GM18507 (cell line): ENCODE results near the gene FGL2.
"Not testable (repeated sequence)": the region's sequence is repeated elsewhere in the genome, so short reads cannot be mapped to it uniquely, and the experiment has no call there.

Experiments used
- DNase-seq: peaks from one replicate; pipeline ENCODE4 v3.0.0; 2011; ENCODE audit warnings: low read depth; ENCODE audit not compliant: insufficient read length; ENCODE audit errors: extremely low spot score
- FAIRE-seq: peaks from 2 replicates; lab custom pipeline; 2011; peaks lifted over from hg19 to GRCh38; lab: Jason Lieb, UNC

Gene FGL2, protein sequence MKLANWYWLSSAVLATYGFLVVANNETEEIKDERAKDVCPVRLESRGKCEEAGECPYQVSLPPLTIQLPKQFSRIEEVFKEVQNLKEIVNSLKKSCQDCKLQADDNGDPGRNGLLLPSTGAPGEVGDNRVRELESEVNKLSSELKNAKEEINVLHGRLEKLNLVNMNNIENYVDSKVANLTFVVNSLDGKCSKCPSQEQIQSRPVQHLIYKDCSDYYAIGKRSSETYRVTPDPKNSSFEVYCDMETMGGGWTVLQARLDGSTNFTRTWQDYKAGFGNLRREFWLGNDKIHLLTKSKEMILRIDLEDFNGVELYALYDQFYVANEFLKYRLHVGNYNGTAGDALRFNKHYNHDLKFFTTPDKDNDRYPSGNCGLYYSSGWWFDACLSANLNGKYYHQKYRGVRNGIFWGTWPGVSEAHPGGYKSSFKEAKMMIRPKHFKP

DNA sequence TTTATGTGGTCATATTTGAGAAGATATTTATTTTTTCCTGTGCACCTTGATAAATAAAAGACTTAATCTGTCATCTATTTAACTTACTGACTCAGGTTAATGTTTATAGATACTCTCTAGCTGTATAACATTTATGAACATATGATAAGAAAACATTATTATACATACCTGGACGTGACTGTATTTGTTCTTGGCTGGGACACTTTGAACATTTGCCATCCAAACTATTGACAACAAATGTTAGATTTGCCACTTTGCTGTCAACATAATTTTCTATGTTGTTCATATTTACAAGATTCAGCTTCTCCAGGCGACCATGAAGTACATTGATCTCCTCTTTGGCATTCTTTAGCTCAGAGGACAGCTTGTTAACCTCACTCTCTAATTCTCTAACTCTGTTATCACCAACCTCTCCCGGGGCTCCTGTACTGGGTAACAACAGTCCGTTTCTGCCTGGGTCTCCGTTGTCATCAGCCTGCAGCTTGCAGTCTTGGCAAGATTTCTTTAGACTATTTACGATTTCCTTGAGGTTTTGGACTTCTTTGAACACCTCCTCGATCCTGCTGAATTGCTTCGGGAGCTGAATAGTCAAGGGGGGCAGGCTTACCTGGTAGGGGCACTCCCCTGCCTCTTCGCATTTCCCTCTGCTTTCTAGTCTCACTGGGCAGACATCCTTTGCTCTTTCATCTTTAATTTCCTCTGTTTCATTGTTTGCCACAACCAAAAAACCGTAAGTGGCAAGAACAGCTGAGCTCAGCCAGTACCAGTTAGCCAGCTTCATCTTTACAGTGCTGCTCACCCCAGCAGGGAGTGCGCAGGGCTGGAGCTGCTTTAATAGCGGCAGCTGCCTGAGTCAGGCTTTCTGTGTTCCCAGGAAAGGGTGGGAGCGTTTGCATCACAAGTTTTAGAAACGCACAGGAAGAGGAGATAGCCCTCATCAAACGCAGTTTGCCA, at the start of gene FGL2:
FGL2 (minus strand) TSS at position 807 of the 954 bp plus-strand sequence; CDS start at position 781, 26 bp downstream.
- DNase-seq (no peak), FAIRE-seq (peak; percentile 78)

DNA sequence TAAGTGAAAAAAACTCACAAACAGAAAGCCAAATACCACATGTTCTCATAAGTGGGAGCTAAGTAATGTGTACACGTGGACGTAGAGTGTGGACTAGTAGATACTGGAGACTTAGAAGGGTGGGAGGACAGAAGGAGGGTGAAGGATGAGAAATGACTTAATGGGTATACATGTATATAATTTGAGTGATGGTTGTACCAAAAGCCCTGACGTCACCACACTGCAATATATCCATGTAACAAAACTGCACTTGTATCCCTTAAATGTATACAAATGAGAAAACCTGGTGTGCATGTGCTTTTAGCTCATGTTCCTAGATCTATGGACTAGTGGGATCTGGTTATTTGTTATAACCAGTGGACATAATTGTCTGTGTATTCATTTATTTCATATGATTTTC, 48.5 kb upstream of the FGL2 start:
- FAIRE-seq (no peak), DNase-seq (no peak)

- DNase-seq (peak; percentile 37), FAIRE-seq (peak; percentile 90)
Measured at GRCh38 chr7:77247206-77247850, 47.7 kb upstream of the FGL2 start.

DNA sequence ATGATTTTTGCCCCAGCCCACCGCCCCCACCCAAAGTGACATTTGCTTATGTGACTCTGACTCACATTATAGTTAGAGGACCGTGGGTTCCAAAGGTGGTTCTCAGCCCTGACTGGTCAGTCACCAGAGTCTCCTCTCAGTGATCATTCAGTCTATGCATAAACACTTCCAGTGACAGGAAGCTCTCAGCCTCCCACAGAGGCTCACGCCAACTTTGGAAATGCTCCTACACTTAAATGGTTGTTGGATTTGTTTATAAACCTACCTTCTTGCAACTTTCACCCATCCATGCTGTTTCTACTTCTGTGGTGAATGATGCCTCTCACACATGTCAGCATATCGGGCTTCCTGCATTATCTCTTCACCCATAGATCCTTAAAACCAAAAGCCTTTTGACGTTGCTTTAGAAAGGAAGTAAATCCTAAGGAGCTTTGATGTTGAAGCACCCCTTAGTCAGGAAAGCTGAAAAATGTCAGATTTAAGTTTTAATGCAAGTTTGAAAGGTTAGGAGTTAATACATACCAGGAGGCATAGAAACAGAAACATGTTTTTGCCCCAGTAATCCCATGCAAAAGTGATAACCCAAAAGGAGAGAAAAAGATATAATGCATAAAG, 46.5 kb upstream of the FGL2 start:
- DNase-seq (no peak), FAIRE-seq (peak; percentile 33)

- DNase-seq (no peak), FAIRE-seq (peak; percentile 52)
Measured at GRCh38 chr7:77245015-77245755, 45.6 kb upstream of the FGL2 start.

GRCh38 chr7:77244222-77244934, 44.8 kb upstream of the FGL2 start:
- no peak for FAIRE-seq
- no peak for DNase-seq

DNA sequence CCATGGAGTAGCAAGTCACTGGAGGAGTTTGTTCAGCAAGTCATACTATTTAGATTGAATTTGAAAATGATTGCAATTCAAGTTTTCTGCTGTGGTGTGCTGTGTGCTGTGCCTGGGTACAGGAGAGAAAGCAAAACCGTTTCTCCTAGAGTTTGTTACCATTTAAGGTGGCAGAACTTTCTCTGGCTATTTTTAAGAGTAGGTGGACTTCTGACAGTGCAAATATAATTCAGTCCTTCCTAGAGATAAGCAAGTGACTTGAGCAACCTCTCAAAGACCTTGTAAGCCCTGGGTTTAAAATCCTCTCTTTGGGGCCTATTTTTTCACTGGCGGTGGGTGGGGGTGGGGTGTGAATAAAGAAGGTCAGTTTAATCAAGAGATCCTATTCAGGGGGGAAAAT, 42.9 kb upstream of the FGL2 start:
- no peak for DNase-seq

DNA sequence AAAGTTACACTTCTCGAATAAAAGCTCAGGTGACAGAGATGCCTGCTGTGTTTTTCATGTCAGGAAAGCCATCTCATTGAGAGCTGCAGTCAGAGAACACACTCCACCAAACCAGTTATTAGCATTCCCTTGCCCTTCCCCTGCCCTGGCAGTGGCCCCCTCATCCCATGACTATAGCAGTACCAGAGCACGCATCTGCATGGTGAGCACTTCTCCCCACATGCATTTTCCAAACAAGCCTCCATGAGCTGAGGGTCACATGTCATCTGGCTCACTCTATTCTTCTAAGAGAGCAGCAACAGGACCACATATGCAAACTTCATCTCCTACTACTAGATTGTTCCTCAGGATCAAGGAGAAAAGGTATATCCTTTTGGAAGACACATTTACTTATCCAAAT, 42.4 kb upstream of the FGL2 start:
- FAIRE-seq: no peak
- DNase-seq: no peak

More for the DNA sequence above, 42.9 kb upstream of the FGL2 start:
- no peak for FAIRE-seq

DNA sequence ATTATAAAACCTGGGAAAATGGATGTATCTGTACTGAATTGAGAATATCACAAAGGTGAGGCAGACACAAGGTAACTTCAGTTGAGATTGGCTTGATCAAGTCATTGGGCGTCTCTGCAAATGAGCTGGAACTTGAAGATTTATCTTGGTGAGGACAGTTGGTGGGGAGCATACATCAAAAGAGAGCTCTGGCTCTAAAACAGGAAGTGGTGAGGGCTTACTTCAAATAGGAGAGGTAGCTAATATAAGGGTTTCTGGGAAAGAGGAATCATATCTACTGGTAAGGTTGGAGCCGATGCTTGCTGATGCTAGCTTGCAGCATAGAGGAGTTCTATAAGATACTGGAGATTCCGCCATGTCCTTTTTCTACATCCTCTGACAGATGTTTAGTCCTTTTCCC, 39.9 kb upstream of the FGL2 start:
- FAIRE-seq (no peak), DNase-seq (no peak)

GRCh38 chr7:77238703-77239136, 39.1 kb upstream of the FGL2 start:
- no peak for FAIRE-seq

DNA sequence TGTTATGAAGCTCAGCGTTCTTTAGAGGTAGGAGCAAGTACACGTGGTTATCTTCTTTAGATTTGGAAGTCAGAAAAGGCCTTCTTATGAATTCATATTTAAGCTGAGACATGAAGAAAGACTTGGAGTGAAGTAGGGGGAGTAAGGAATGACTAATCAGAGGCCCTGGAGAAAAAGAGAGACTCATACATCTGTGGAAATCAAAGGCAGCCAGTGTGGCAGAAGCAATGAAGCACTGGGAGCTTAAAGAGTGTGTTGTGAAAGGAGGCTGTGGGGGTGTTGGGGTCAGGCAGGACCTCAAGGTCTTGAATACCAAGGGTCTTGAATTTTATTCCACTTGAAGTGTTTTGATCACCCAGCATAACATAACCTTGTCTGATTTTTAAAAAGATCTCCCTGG, 35.7 kb upstream of the FGL2 start:
- no peak for FAIRE-seq

More at GRCh38 chr7:77238703-77239136, 39.1 kb upstream of the FGL2 start:
- DNase-seq: no peak

GRCh38 chr7:77232467-77232866, 32.8 kb upstream of the FGL2 start:
- no peak for FAIRE-seq

More for the DNA sequence above, 35.7 kb upstream of the FGL2 start:
- no peak for DNase-seq

DNA sequence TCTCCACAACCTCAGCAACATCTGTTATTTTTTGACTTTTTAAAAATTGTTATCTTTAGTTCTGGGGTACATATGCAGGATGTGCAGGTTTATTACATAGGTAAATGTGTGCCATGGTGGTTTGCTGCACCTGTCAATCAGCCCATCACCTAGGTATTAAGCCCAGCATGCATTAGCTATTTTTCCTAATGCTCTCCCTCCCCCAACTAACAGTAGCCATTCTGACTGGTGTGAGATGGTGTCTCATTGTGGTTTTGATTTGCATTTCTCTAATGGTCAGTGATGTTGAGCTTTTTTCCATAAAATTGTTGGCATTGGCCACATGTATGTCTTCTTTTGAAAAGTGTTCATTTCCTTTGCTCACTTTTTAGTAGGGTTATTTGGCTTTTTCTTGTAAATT, 29.2 kb upstream of the FGL2 start:
- not testable (repeated sequence) for FAIRE-seq, DNase-seq

More at GRCh38 chr7:77232467-77232866, 32.8 kb upstream of the FGL2 start:
- no peak for DNase-seq

DNA sequence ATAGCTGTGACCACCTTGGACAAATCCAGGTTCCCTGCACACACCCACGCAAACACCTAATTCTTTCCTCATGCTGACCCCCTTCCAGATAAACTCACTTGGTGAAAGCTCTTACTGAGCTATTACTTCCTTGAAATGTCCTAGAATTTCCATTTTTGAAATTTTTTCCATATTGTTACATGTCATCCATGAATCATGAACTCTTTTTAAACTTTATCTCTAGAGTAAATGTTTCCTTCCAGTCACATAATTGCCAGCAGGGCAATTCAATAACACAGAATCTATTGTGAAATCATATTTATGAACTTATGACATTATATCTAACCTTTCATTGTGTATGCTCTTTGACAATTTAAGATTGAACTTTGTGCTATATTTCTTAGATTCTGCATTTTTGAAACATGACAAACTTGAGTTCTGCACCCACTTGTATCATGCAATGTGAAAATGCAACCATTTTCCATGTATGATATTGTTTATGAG, 26.8 kb upstream of the FGL2 start:
- FAIRE-seq: no peak
- no peak for DNase-seq

DNA sequence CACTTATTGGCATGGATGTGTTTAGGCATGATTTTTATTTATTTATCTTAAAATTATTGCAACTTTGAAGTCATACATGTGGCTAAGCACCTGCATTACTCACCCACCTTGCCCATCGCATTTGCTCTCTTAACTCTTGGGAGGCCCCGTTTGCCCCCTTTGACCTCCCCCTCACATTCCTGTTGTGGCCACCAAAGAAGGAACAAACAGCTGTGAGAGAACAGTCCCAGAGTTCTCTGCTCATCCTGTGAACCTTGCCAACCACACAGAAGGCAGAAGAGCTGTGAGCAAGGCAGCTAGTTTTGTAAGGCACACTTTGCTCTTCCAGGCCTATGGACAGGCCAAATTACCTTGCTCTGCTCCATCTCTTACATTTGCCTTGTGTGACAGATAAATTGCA, 23.6 kb upstream of the FGL2 start:
- DNase-seq: no peak
- no peak for FAIRE-seq

- FAIRE-seq: no peak
- no peak for DNase-seq
Measured at GRCh38 chr7:77222819-77223218, 23.2 kb upstream of the FGL2 start.

DNA sequence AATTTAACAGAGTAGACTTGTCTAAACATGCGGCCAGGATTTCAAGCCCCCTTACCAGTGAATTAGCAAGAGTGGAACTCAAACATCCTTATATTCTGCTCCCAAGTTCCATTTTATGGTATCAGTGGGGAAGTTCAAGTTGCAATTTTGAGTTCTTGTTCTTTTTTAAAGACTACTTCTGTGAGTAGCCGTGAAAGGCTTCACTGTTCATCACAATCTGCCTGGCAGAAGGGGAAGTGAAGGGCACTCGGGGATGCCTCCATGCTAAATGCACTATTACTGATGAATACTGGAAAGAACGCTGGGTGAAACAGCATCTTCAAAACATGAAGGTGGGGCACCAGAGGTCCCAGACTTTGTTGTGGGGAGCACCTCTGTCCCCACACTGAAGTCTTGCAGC, 22.4 kb upstream of the FGL2 start:
- no peak for FAIRE-seq
- no peak for DNase-seq
